HG03025 (cell line): ENCODE measurements around the gene DLX3.

Source experiments
- ATAC-seq: cut with Tn5 transposase; IDR thresholded peaks from one replicate; pipeline ENCODE4 v1.9.1; 2021; ENCODE audit warnings: mild to moderate bottlenecking, moderate library complexity; ENCODE audit not compliant: unreplicated experiment, low FRiP score

Gene DLX3

DNA sequence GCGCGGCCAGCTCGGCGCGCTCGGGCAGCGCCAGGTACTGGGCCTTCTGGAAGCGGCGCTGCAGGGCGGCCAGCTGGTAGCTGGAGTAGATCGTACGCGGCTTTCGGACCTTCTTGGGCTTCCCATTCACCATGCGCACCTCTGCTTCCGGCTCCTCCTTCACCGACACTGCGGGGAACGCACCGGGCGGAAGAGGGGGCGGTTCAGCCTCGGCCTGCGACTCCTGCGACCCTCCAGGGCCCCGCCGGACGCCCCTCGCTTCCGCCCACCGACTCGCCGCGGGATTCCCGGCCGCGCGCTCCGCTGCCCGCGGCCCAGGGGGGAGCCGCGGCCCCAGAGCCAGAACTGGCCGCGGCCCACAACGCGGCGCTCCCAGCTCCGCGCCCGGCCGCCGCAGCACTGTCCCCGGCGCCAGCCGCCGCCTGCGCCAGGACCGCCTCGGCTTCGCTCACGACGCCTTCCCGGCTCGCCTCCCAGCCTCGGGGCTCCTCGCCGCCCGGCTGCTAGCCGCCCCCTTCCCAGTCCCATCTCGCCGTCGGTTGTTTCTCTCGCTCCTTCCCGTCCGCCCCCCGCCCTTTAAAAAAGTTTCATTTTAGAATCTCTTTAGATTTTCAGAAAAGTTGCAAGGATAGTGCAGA lies 1.5 kb downstream of the DLX3 start:
- no peak for ATAC-seq

DNA sequence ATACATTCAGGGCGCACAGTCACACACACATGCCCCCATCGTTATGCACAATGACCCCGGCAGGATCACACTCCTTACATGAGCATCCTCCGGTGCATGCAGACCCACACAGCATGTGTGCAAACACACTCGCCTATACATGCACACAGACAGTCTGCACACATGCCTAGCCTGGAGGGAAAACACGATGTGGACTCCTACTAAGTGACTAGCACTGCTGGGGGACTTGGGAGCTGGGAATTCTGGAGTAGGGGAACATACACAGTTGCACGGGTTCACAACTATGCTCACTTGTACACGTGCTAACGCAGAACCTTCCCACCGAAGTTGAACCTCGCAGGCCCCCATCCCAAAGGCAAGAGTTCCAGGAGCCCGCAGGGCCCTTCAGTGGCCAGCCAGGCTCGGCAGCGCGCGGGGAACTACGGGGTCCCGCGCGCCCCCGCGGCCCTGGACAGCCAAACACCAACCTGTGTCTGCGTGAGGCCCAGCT lies 2.0 kb downstream of the DLX3 start:
- no peak for ATAC-seq

DNA sequence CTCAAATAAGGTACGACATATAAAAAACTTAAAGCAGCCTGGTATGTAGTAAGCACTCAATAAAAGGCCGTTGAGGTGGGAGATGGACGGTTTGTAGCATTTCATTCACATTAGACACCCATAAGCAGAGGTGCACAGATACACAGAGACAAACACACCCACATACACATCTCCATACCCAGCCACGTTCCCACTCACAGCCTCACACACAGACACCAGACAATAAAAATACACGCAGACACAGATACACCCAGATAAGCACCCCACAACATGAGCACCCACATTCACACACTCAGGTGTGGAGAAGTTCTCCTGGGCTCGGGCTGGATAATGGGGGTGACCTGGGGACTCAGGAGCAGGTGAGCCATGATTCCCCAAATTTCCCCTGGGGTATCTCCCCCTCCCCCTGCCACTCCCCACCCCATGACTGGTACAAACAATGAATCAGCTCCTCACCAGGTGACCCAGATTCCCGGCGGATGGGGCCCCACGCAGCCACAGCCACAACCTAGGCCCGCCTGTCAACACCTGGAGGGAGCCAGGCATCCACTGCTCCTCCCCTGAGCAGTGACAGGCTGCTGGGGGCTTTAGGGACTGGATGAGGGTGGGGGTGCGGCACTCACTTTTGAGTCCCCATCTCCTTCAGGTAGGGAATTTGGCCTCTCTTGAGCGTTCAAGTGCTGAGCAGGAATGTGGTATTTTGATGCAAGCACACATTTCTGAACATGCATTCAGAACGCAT lies 2.7 kb downstream of the DLX3 start:
- ATAC-seq, result no peak

DNA sequence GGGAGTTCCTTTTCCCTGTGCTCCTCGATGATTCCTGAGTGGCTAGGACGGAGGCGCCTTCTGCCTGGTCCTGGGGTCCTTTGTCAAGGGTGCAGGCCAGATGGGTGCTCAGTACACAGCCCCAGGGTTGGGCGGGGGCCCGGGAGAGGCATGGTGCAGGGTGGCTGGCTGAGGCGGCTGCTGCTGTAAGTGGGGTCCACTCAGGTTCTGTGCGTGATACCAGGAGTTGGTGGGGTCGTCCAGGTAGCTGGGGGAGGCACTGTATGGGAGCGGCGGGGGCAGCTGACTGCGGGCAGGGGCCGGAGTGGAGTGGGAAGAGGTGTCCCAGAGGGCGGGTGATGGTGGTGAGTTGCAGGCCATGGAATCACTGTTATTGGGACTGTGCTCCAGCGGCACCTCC lies 3.6 kb downstream of the DLX3 start:
- ATAC-seq, result no peak

DNA sequence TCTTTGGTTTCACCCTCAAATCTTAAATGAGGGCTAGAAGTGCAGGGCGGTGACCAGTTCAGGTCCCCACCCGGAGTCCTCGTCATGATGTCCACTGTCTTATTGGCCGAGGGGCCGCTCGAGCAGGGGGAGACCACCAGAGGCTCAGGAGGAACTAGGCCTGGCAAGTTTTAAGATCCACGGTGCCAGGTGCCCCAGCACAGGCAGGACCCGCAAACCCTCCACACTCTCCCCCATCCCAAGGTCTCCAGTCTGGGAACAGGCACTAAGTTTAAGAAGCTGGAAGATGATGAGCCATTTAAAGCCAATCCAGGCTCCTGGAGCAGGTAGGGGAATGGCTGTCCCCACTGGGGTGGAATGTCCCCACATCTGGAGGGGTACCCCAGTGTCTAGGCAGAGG lies 4.1 kb downstream of the DLX3 start:
- ATAC-seq, result no peak

DNA sequence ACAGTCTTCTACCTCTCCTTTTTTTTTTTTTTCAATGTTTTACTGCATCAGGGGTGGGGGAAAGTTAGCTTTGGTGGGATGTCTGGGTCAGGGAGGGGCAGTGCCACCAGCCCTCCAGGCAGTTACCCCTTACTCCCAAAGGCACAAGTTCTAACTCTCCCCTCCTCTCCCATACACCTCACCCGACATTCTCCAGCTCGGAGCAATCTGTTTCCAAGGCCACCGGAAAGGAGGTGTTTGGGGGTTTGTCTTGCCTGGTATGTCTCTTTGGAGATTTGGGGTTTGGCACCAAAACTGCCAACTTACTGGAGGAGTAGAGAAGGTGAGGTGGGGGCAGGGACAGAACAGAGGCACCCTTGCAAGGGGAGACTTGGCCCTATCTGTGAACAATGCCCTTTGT lies 4.7 kb downstream of the DLX3 start:
- no peak for ATAC-seq

DNA sequence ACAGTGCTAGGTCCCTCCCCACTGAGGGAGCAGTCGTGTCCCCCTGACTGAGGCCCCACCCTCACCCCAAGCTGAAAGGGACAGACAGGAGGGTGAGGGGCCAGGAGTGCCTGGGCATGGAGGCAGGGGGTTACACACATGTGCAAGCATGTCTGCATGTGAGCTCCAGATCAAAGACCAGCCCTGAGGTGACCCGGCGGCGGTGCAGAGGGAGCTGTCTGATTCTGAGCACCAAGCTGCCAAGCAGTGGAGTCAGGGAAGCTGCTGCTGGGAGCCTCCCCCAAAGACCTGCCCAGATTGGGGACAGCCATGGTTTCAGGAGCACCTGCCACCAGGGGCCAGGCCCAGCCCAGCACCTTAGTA lies 5.5 kb downstream of the DLX3 start:
- ATAC-seq, result no peak

DNA sequence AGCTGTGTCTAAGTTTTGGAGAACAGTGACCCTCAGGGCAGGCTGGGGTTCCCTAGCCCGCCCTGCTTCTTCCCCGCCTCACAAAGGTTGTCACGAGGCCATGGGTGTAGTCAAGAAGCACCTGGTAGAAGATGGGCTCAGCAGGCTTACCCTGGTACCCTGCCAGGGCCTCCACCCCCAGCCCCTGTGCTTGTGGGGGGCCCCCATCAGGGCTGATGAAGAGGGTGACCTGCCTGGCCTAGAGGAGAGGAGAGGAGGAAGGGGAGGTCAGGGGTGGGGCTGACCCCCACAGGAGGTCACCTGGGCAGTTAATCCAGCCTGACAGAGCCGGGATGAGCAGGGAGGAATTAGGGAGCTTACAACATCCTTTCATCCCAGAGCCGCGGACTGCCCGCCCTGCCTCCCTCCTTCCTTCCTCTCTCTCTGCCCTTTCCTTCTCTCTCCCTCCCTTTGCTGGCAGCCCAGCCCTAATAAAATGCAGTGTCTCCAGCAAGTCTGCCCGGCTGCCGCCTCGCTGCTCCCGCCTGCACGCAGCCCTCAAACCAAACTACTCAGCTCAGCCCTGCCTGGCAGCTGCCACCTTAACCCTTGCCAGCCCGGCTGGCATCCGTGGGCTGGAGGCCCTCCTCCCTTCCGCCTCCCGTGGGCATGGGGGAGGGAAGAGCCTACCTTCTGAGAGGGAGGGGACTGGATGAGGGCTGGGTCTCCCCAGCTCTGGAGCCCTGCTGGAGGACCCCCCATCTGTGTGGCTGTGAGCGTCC lies 7.2 kb downstream of the DLX3 start:
- ATAC-seq, result no peak

DNA sequence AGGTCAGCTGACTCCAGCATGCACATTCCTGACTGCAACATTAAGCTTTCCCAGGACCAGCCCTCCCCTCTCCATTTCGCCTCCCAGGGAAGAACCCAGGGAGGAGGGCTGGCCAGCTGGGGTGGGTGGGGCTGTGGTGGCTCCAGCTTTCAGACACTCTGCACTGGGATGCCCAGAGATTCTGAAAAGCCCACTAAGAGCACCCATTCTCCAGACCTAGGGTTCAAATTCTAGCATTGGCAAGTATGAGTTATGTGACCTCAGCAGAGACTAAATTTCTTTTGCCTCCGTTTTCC lies 7.8 kb downstream of the DLX3 start:
- ATAC-seq, result no peak

DNA sequence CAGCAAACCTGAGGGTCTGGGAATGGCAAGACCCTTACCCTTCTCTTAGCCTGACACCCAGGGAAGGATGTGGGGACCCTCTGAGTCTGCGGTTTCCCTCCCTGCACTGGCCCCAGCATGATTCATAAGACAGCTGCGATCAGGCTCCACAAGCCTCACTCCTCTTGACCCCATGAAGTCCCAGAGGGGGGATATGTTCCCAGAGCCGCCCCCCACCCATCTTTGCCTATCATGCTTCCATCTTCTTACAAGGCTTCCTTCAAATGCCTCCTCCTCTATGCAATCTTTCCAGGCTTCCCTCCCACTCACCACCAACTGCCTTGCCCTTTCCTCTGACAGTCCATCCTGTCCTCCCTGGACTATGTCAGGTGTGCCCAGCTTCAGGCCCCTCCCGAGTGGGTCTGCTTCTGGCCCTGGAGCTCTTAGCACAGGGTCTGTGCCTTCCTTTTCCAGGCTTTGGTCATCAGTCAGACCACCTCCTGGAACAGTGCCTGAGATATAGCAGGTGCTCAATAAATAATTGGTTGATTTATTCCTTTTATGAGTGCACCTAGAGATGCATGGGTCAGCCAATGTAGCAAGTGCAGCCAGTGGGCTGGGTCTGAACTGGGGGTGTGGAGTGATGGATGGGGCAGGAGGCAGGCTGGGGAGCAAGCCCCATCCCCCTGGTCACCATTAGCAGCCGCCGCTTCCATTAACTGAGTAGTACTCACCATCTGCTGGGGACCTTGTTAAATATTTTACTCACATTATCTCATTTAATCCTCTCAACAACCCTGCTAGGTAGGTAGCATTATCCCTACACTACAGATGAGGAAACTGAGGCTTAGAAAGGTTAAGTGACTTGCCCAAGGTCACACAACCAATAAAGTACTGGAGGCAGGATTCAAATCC lies 8.4 kb downstream of the DLX3 start:
- ATAC-seq, result no peak

DNA sequence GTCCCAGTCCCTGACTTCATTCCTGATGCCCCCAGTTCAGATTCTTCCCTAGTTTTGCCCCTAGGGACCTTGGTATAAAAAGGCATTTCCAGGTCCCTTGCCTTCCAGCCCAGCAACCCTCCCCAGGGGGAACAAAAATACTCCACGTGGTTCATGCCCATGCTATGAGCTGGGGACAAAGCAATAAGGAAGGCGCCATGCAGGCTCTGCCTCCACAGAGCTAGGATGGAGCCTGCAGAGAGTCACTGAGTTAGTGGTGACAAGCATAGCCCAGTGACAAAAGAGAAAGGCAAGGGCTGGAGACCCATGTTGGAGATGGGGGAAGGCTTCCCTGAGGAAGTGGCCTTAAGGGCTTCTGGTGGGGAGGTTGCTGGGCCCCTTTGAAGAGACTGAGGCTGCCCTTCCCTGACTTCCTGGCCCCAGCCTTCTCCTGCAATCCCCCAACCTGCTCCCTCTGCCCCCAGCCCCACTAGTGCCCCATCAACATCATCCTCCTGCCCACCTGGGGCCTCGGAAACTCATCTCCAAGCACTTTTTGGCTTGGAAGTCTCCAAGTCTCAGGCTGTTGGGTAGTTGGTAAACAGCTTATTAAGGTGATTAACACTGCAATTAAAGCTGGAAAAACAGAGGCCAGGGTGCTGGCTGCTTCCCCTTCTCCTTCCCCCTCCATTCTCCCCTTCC lies 9.6 kb downstream of the DLX3 start:
- no peak for ATAC-seq

DNA sequence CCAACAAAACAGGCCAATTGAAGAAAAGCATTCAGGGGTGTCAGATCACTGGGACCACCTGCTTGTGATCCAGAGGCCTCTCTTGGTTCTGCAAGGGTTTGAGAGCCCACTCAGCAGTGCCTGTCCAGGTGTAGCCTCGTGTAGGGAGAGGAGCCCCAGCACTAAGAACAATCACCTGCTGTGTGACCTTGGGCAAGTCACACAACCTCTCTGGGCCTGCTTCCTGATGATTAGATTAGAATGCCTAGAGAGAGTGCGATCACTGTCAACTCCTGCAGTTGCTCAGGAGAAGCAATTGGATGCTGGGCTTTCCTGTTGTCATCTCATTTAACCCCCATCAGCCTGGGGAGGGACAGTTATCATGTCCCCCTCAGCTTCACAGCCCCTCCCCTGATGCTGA lies 10.2 kb downstream of the DLX3 start:
- no peak for ATAC-seq

DNA sequence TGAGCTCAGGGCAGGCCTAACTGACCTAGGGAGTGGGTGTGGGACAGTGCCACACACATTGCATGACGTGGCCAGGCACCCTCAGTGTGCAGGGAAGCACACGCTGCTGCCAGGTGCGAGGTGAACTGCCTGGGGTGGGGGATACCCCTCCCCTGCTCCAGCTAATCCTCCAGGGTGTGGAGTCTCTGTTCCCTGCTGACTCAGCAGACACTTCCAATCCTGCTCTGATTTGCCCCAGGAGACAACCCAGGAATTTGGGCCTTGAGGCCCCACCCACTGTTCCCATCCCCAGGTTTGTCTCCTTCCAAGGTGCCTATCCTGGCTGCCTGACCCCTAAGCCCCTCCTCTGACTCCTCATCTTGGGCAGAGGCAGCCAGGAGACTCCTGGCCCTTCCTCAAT lies 10.7 kb downstream of the DLX3 start:
- ATAC-seq, result no peak

DNA sequence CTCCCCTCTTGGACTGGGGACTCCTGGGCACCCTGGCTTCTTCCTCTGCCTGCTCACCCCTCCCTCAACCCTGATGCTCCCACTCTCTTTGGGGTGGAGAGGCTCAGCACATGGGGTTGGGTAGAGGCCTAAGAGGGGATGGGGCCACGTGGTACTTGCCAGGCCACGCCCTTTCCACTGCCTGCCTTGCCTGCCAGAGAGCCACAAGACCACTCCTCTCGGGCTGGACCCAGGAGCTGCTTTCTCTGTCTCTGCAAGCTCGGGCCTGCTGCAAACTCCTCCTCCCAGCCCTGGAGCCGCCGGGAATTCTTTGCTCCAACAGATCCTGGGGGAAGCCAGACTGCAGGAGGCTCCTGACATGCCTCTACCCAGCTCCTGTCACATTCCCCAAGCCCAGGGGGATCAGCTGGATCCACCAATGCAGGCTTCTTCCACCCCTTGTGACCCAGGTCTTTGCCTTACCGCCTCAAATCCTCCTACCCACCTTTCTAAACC lies 14.3 kb downstream of the DLX3 start:
- ATAC-seq, result no peak

DNA sequence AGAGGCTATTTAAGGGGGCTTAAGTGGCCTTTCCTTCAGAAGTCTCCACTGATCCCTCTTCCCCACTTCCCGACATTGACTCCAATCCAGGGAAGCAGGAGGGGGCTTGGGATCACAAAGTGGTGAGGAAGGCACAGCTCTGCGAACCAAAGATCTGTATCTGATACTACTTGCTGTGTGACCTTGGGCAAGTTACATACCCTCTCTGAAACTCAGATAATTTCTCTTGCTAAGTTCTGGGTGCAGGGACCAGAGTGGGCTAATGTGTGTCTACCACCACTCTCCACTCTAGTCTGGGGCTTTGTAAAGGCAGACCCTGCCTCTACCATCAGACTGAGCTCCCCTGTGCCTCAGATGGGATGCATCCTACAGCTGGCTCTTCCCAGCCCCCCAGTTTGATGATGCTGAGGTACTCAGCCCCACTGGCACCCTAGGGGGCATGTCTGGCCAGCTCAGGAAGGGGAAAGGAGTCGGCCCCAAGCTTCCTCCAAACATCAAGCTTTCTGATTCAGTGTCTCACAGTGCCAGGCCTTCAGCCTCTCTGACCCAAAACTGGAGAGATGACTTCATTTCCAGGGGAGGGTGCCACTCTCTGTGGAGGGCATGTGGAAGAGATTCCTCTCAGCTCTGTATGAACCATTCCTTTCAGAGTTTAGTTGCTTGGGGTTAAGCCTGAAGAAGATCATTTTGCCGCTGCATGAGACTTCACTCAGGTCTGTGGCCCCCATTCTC lies 15.1 kb downstream of the DLX3 start:
- no peak for ATAC-seq

DNA sequence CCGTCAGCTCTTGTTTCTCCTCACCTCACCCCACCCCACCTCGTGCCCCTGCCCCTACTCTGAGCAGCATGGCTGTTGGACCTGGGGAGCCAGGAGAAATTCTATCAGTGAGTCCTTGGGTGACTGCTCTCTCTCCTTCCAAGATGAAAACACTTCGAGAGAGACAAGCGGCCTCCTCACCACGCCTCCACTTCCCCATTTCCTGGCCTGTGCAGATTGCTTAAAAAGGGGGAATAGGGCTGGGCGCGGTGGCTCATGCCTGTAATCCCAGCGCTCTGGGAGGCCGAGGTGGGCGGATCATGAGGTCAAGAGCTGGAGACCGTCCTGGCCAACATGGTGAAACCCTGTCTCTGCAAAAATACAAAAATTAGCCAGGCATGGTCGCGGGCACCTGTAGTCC lies 16.5 kb downstream of the DLX3 start:
- no peak for ATAC-seq

DNA sequence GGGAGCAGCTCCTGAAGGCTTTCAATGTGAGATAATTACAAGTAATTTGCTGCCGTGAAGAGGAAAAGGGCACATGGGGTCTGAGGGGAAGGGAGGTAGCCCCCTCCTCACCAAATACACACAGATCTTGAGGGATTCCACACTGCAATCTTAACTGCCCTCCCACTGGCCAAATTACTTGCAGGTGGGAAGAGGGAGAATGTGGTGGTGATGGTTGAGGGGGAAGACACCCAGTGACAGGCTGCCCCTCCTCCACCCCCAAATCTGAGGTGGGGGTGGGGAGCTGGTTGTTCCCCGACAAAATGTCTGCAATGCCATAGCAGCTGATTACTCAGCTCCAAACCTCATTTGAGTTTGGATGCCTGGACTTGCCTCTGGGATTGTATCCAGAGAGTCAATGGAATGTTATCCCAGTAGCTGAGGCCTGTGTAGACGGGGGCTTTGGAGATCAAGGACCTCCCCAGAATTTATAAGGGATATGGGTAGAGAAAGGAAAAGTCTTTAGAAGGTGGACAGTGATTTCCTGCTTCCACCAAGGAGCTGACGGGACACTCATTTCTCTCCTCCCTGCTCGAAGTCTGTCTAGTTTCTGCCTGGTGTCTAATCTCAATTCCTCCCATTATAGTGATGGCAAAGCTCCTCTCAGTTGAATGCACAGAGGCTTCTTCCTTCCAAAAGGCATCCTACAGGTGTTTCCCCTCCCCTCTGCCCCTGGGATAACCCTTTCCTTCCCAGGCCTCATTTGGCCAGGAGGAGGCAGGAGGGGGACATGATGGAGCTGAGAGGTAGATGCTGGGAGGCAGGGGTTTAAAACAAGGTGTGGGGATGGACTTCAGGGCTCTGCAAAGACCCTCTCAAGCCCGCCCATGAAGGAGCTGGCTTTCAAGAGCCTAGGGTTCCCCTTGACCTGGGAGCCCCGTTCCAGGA lies 17.3 kb downstream of the DLX3 start:
- ATAC-seq, result no peak

DNA sequence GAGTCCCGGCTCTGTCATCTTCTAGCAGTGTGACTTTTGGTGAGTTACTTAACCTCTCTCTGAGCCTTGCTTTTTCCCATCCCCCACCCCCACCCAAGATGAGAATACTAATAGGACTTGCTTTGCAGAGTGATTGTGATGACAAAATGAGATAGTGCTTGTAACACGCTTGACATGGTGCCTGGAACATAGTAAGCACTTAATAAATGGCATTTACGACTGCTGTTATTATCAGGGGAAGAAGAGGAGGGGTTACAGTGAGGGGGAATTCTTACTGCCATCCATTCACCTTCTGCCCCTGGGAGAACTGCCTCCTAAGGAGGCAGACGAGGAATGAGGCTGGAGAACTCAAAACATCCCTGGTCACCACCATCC lies 18.2 kb downstream of the DLX3 start:
- ATAC-seq, result no peak
